Measurements from ENCODE around the gene PAFAH2. TPM values are rescaled to one million over a fixed set of nuclear protein-coding genes. Genes with fewer than 3 reads are reported as not detected.

The PAFAH2 gene
- total and polyA plus RNA-seq, 2 of the 8 experiments (the other 6 are each of a cell fraction or from before 2014, with no cell fraction given): 7.7 to 9.3 TPM

DNA sequence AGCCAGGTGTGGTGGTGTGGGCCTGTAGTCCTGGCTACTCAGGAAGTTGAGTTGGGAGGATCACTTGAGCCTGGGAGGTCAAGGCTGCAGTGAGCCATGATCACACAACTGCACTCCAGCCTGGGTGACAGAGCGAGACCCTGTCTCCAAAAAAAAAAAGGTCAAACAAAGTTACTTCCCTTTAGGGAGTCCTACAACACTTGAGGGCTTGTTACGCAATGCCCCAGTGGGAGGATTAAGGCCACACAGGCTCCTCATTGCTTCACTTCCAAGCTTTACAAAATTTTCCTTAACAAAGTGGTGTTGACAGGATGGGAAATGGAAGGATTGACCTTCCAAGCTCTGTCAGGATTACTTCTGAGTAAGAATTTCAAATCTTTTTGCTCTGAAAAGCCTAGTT is 17.5 kb upstream of the PAFAH2 start:
- TF ChIP-seq CBX8 (IDR thresholded peaks at IDR 0.05; ENCODE audit: borderline replicate concordance, low read depth, low read length): no peak
- TF ChIP-seq EZH2 (IDR thresholded peaks at IDR 0.05; ENCODE audit: low read depth, low read length, severe bottlenecking): no peak
- peak; percentile 93 for TF ChIP-seq CEBPB (IDR thresholded peaks at IDR 0.05; ENCODE audit: low read depth, low read length)
- TF ChIP-seq, protein P1, sequence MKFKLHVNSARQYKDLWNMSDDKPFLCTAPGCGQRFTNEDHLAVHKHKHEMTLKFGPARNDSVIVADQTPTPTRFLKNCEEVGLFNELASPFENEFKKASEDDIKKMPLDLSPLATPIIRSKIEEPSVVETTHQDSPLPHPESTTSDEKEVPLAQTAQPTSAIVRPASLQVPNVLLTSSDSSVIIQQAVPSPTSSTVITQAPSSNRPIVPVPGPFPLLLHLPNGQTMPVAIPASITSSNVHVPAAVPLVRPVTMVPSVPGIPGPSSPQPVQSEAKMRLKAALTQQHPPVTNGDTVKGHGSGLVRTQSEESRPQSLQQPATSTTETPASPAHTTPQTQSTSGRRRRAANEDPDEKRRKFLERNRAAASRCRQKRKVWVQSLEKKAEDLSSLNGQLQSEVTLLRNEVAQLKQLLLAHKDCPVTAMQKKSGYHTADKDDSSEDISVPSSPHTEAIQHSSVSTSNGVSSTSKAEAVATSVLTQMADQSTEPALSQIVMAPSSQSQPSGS (IDR thresholded peaks at IDR 0.05; ENCODE audit: low read length): no peak
- no peak for TF ChIP-seq MAFK (IDR thresholded peaks at IDR 0.05; ENCODE audit: low read depth, low read length)
- TF ChIP-seq SP2 (IDR thresholded peaks at IDR 0.05; ENCODE audit: low read length): no peak
- no peak for TF ChIP-seq TEAD4 (IDR thresholded peaks at IDR 0.05; ENCODE audit: low read depth, low read length)
- H2AK5ac ChIP-seq (ENCODE audit: low read depth, low read length): no peak overlapping the region
- H4K91ac ChIP-seq (replicated peaks; ENCODE audit: insufficient read length, low read length): no peak overlapping the region
- H3K4me3 ChIP-seq (ENCODE audit: extremely low read depth in 1 of 4, insufficient read depth in 2 of 4, low read depth in 3 of 4, low read length in 4 of 4): no peak overlapping the region
- no peaks in the 10 kb centered on the region for H3K23me2 ChIP-seq (ENCODE audit: low read depth, low read length)
- no peak overlapping the region for H2AFZ ChIP-seq (ENCODE audit: low read length)
- no peak overlapping the region for H2BK5ac ChIP-seq (ENCODE audit: low read depth, low read length)
- DNase-seq (ENCODE audit: low read depth in 1 of 2, low spot score in 2 of 2): no peak
- H2BK20ac ChIP-seq (ENCODE audit: low read length): no peak overlapping the region
- no peak overlapping the region for H3K23ac ChIP-seq (ENCODE audit: insufficient read length)
- H3K27ac ChIP-seq (ENCODE audit: low read depth, low read length): no peak overlapping the region
- peaks cover 0 to 8% (median 4%) of the 10 kb centered on the region in 4 experiments; a peak in 6 of 7 replicates for H3K4me1 ChIP-seq (replicated peaks in 1 of 4; ENCODE audit: control insufficient read depth in 3 of 4, insufficient read depth in 4 of 4, low read length in 3 of 4)
- H3K79me1 ChIP-seq (ENCODE audit: low read depth, low read length): no peaks in the 10 kb centered on the region
- H2BK12ac ChIP-seq (ENCODE audit: low read depth, low read length): no peak overlapping the region
- POLR2A ChIA-PET (ENCODE audit: partially characterized antibody): interaction anchor here (1.2 kb wide), 1 partner anchor 9 kb away, joined by 3 read pairs; no protein-coding TSS in a partner anchor
- H4K5ac ChIP-seq (ENCODE audit: insufficient read length, low read depth, low read length): no peak overlapping the region
- no peaks in the 10 kb centered on the region for H3K9me3 ChIP-seq (ENCODE audit: insufficient read depth in 2 of 2, low read depth in 1 of 2, low read length in 1 of 2)
- H2BK15ac ChIP-seq (ENCODE audit: low read length): no peak overlapping the region
- H3K36me3 ChIP-seq (ENCODE audit: control insufficient read depth in 2 of 4, insufficient read depth in 4 of 4, low read length in 3 of 4): no peaks in the 10 kb centered on the region
- H3K18ac ChIP-seq (ENCODE audit: extremely low read depth, low read length): no peak overlapping the region
- H2BK120ac ChIP-seq (replicated peaks; ENCODE audit: low read depth, low read length): no peak overlapping the region
- H3K79me2 ChIP-seq (ENCODE audit: control insufficient read depth in 1 of 2, insufficient read depth in 2 of 2, low read length in 2 of 2): no peaks in the 10 kb centered on the region
- H4K8ac ChIP-seq (ENCODE audit: extremely low read depth, insufficient read depth, low read length): no peak overlapping the region
- H3K9ac ChIP-seq (replicated peaks in 1 of 4; ENCODE audit: extremely low read depth in 1 of 4, low read depth in 3 of 4, low read length in 3 of 4): no peak overlapping the region
- 86% methylated on average over 2 of the region's 2 CpGs; no CpG with 5 or more reads in 1 of the 2 experiments for WGBS, 2 experiments (ENCODE audit: extremely low coverage in 1 of 2, insufficient coverage in 1 of 2, insufficient read length in 1 of 2, insufficient replicate concordance in 2 of 2, low coverage in 1 of 2, low lambda C conversion rate in 2 of 2, missing lambda C conversion rate in 1 of 2)
- CTCF ChIA-PET (ENCODE audit: partially characterized antibody): interaction anchor here (0.6 to 2.5 kb wide), 3 partner anchors 15 to 495 kb away, joined by 3 to 10 read pairs (median 3); no protein-coding TSS in a partner anchor
- no peak overlapping the region for H3K14ac ChIP-seq (ENCODE audit: insufficient read length)
- no peak for FAIRE-seq
- no peak overlapping the region for H3K4me2 ChIP-seq (ENCODE audit: insufficient read depth in 1 of 2, low read depth in 2 of 2, low read length in 2 of 2)
- no peaks in the 10 kb centered on the region for H4K20me1 ChIP-seq (replicated peaks in 1 of 2; ENCODE audit: control insufficient read depth in 1 of 2, insufficient read depth in 2 of 2, low read length in 2 of 2)
- no peaks in the 10 kb centered on the region for H3K27me3 ChIP-seq (replicated peaks in 1 of 4; ENCODE audit: control insufficient read depth in 3 of 4, extremely low read depth in 1 of 4, insufficient read depth in 3 of 4, low read length in 3 of 4)
- H3K4ac ChIP-seq (replicated peaks; ENCODE audit: insufficient read length, low read depth, low read length): no peak overlapping the region
- H3K56ac ChIP-seq (replicated peaks; ENCODE audit: insufficient read length, low read depth, low read length): no peak overlapping the region

All from H1 (cell line).